GM12874 (cell line): ENCODE measurements around the gene PDF.

Source experiments
- TF ChIP-seq, protein P1 (sequence below): IDR thresholded peaks from 2 replicates; pipeline ENCODE4 v1.5.1; 2011; ENCODE audit warnings: low read depth, mild to moderate bottlenecking, control low read depth, low read length, moderate library complexity; ENCODE audit not compliant: insufficient read depth

The PDF gene

DNA sequence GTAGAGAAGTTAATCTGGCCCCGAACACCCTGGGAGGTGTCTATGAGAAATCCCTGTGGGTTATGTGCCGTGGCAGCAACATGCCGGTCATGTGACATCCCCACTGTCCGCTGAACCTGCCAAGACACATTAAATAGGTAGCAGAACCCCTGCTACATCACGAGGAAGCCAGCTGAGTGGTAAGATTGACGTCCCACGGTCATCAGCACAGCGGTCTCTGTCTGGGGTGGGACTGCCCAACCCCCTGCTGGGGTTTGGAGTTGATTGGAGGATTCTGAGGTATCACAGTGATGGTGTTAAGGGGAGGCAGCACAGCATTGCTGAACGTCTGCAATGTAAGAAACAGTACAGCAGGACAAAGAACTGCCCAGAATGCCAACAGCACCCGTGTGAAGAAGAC, 19.1 kb upstream of the PDF start:
- TF ChIP-seq, protein P1, sequence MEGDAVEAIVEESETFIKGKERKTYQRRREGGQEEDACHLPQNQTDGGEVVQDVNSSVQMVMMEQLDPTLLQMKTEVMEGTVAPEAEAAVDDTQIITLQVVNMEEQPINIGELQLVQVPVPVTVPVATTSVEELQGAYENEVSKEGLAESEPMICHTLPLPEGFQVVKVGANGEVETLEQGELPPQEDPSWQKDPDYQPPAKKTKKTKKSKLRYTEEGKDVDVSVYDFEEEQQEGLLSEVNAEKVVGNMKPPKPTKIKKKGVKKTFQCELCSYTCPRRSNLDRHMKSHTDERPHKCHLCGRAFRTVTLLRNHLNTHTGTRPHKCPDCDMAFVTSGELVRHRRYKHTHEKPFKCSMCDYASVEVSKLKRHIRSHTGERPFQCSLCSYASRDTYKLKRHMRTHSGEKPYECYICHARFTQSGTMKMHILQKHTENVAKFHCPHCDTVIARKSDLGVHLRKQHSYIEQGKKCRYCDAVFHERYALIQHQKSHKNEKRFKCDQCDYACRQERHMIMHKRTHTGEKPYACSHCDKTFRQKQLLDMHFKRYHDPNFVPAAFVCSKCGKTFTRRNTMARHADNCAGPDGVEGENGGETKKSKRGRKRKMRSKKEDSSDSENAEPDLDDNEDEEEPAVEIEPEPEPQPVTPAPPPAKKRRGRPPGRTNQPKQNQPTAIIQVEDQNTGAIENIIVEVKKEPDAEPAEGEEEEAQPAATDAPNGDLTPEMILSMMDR, result no peak

DNA sequence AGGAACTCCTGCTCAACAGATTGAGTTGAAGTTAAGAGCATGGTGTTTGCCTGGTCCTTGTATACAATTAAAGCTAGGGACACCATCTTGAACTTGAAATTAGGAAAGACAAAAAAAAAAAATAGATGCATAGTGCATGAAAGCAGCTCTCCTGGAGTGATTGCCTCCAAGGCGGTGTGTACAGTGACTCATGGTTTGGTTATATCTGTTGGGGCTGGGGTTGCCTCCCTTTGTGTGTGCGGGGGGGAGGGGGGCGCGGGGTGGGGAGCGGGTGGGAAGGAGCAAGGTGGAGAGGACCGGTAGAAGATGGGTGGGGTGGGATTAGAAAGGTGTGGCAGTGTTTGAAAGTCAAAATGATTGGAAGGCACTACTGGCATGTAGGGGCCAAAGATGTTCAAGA, 17.8 kb upstream of the PDF start:
- TF ChIP-seq, protein P1, result no peak

DNA sequence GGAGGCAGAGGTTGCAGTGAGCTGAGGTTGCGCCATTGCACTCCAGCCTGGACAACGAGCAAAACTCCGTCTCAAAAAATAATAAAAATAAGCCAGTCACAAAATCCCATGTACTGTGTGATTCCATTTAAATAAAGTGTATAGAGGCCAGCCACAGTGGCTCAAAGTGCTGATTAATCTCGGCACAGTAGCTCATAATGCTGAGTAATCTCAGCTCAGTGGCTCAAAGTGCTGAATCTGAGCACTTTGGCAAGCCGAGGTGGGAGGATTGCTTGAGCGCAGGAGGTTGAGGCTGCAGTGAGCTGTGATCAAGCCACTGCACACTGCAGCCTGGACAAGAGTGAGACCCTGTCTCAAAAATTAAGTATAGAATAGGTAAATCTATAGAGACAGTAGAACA, 16.3 kb upstream of the PDF start:
- TF ChIP-seq, protein P1, result no peak

DNA sequence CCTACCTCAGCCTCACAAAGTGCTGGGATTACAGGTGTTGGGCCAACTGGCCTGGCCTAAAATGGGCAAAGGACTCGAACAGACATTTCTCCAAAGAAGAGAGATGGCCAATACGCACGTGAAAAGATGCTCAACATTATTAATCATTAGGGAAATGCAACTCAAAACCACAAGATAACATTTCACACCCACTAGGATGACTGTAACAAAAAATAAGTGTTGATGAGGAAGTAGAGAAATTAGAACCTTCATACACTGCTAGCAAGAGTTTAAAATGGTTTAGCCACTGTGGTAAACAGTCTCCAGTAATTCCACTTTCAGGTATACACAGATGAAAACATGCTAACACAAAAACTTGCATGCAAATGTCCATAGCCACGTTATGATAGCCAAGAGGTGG, 15.5 kb upstream of the PDF start:
- TF ChIP-seq, protein P1, result no peak

DNA sequence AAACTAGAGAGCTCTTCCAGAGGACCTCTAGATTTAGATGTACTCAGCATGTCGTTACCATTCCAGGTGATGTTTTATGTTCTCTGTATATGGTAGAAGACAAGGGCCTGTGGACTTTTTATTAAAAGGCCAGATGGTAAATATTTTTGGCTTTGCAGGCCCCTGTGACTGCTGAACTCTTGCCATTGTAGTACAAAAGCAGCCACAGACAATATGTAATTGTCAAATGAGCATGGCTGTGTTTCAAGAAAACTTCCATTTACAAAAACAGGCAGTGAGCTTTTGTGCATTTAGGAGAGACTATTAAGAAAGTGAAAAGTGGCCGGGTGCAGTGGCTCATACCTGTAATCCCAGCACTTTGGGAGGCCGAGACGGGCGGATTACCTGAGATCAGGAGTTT, 13.8 kb upstream of the PDF start:
- TF ChIP-seq, protein P1, result no peak

DNA sequence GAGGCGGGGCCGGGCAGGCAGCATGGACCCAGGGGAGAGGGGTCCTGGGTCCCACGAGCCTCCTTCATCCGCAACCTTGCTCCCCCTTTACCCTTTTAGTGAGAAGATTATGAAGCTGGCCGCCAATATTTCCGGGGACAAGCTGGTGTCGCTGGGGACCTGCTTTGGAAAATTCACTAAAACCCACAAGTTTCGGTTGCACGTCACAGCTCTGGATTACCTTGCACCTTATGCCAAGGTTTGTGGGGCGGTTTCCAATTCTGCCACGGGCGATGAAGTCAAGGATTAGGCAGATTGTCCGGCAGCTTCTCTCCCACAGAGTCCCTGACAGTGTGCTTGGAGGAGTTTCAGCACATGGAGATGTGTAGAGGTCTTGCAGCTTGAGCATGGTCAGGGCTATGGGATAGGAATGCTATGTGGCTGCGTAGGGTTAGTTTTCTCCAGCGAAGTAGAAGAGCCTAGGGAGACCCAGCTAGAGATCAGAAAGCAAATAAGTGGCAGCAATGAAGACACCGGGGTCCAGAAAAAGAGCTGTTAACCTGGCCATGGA, 9.8 kb upstream of the PDF start:
- TF ChIP-seq, protein P1, result no peak

DNA sequence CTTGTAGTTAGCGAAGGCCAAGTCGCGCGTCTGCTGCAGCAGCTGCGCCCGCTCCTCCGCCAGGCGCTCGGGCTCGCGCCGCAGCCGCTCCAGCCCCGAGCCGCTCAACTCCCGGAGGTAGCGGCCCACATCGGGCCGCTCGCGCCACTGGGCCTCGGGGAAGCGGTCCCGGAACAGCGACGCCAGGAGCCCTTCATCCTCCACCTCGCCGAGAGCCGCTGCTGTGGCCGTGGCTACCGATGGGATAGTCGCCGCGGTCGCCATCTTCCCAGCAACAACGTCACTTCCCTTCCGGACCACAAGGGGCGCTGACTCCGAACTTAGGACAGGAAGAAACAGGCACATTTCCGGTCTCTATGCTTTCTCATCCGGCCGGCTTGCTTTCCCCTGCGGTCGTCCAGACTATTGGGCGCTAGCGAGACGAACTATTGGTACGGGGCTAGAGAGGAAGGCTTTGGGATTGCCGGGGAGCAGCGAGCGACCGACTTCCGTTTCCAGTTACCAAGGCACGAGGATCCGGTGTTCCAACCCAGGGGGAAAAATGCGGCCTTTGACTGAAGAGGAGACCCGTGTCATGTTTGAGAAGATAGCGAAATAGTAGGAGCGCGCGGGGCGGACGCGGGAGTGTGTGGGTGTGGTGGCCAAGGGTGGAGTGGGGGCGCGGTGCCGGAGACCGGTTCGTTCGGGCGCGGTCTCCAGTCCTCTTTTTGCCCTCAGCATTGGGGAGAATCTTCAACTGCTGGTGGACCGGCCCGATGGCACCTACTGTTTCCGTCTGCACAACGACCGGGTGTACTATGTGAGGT, 9.1 kb upstream of the PDF start, which contains the start of the genes COG8 and NIP7:
Gene COG8, minus strand, starts transcription at position 276 of the 806 bp plus-strand sequence. Its CDS starts 12 bp downstream, at position 264.
Gene NIP7, plus strand, starts transcription at position 484 of the 806 bp plus-strand sequence. Its CDS starts 58 bp downstream, at position 542.
- TF ChIP-seq, protein P1, result peak; percentile 77
